T follicular helper cell (primary cell): ENCODE data around the gene PSTPIP2.
"Not testable (repeated sequence)": the region's sequence is repeated elsewhere in the genome, so short reads cannot be mapped to it uniquely, and the experiment has no call there.

ENCODE experiments used
- DNase-seq: peaks from one replicate; pipeline ENCODE4 v3.0.0-alpha.2; 2020; ENCODE audit warnings: low read depth
- total RNA-seq, 2 experiments: gene quantifications; one replicate each; lab custom pipeline; 2026; lab: John Stamatoyannopoulos, UW

The PSTPIP2 gene
- total RNA-seq: 8.5 to 32.7 reads per million in 2 experiments

GRCh38 chr18:46071653-46072375 is at the start of gene PSTPIP2:
TSS of gene PSTPIP2 (minus strand) at chr18:46072260. CDS start at chr18:46072188, 72 bp downstream.
- peak; percentile 44 for DNase-seq

GRCh38 chr18:46113751-46114150 is 41.7 kb upstream of the PSTPIP2 start:
- DNase-seq: no peak

GRCh38 chr18:46110406-46110805 is 38.3 kb upstream of the PSTPIP2 start:
- no peak for DNase-seq

GRCh38 chr18:46109386-46109785 is 37.3 kb upstream of the PSTPIP2 start:
- DNase-seq: no peak

- DNase-seq: peak; percentile 74
Measured at GRCh38 chr18:46104128-46104911, 32.3 kb upstream of the PSTPIP2 start, which contains the start of gene HAUS1. TSS of gene HAUS1 (plus strand) at chr18:46104385. CDS start at chr18:46104412, 27 bp downstream.

- no peak for DNase-seq
Measured at GRCh38 chr18:46099463-46099862, 27.4 kb upstream of the PSTPIP2 start.

GRCh38 chr18:46098616-46098933 is 26.5 kb upstream of the PSTPIP2 start:
- no peak for DNase-seq

GRCh38 chr18:46097801-46098615 is 25.9 kb upstream of the PSTPIP2 start, which contains the start of gene ATP5F1A:
TSS of gene ATP5F1A (minus strand) at chr18:46098296. CDS start at chr18:46098231, 65 bp downstream.
- peak; percentile 70 for DNase-seq

GRCh38 chr18:46097431-46097800 is 25.4 kb upstream of the PSTPIP2 start:
- DNase-seq: no peak

GRCh38 chr18:46096651-46097300 is 24.7 kb upstream of the PSTPIP2 start:
- no peak for DNase-seq

GRCh38 chr18:46095532-46095931 is 23.5 kb upstream of the PSTPIP2 start:
- no peak for DNase-seq

GRCh38 chr18:46088501-46088900 is 16.4 kb upstream of the PSTPIP2 start:
- not testable (repeated sequence) for DNase-seq

GRCh38 chr18:46084431-46084830 is 12.4 kb upstream of the PSTPIP2 start:
- no peak for DNase-seq

- no peak for DNase-seq
Measured at GRCh38 chr18:46080156-46080555, 8.1 kb upstream of the PSTPIP2 start.

- no peak for DNase-seq
Measured at GRCh38 chr18:46079336-46079735, 7.3 kb upstream of the PSTPIP2 start.

GRCh38 chr18:46073474-46074331 is 1.6 kb upstream of the PSTPIP2 start:
- peak; percentile 29 for DNase-seq

GRCh38 chr18:46072959-46073358 is 899 bp upstream of the PSTPIP2 start:
- no peak for DNase-seq

- no peak for DNase-seq
Measured at GRCh38 chr18:46072376-46072867, 362 bp upstream of the PSTPIP2 start.

GRCh38 chr18:46070815-46071652 is 1.0 kb downstream of the PSTPIP2 start:
- DNase-seq: no peak

- no peak for DNase-seq
Measured at GRCh38 chr18:46070232-46070631, 1.8 kb downstream of the PSTPIP2 start.
